ENCODE measurements around the gene RNF130. TPM values are rescaled to one million over a fixed set of nuclear protein-coding genes. Genes with fewer than 3 reads are reported as not detected.

Gene RNF130
- total RNA-seq, 1 donor from 2014 or later: 73.9 TPM

DNA sequence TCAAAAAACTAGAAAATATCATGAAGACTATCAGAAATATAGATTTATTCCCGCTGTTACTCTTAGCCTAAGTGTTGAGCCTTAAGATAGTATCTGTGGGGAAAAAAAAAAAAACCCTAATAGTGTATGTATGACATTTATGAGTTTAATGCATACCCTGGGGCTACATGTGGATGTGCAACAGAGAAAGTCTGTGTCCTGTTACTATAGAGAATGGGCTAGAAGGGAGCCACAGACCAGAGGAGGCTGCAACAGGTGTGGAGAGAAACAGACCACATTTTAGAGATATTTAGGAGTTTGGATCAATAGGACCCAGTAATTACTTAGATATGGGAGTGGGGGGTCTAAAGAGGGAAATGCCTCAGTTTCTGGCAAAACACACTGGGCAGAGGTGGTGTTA lies 15.4 kb downstream of the RNF130 start:
- DNase-seq (ENCODE audit: low spot score): no peak

- no peak for DNase-seq (ENCODE audit: low spot score)
Measured at GRCh38 chr5:180054226-180054625, 17.3 kb downstream of the RNF130 start.

GRCh38 chr5:180053061-180053602 lies 18.4 kb downstream of the RNF130 start:
- no peak for DNase-seq (ENCODE audit: low spot score)

DNA sequence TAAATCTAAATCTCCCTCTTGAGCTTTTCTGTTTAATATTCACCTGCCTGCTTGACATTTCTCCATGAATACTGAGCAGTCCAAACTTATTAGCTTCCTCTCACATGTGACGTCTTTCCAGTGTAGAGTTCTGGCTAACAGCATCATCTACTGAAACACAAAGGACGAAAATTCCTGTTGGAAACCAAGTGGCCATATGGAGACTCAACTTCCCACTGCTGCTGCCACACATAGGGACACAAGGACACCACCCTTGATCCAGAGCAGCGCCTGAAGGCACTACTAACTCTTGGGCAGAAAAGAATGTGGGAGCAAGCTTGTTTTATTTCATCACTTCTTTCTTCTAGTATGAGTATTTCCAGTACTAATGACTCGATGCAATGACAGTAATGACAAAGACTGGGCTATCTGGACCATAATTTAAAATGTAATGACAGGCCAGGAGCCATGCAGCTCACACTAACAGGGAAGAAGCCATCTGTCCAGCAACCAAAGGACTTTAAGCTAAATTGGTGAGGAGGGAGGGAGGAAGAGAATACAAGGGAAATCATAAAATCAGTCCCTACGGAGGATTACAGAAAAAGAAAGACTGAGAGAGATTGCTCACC lies 19.2 kb downstream of the RNF130 start:
- no peak for DNase-seq (ENCODE audit: low spot score)

GRCh38 chr5:180050121-180050940 lies 21.2 kb downstream of the RNF130 start:
- DNase-seq (ENCODE audit: low spot score): no peak

GRCh38 chr5:180049185-180049548 lies 22.4 kb downstream of the RNF130 start:
- DNase-seq (ENCODE audit: low spot score): no peak

DNA sequence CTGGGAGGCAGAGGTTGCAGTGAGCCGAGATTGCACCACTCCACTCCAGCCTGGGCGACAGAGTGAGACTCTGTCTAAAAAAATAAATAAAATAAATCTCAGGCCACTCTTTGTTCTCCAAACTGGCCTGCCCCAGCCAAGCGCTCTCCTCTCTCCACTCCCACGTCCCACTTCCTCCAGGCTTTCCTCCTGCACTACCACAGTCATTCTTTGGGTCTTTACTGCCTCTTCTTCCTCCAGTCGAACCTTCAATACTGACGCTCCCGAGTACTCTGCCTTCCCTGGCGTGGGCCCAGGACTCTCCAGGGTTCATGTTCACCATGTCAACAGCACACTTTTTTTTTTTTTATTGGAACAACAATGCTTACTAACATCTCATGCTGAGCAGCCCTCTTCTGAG lies 23.9 kb downstream of the RNF130 start:
- no peak for DNase-seq (ENCODE audit: low spot score)

GRCh38 chr5:180046656-180047055 lies 24.9 kb downstream of the RNF130 start:
- DNase-seq (ENCODE audit: low spot score): no peak

- no peak for DNase-seq (ENCODE audit: low spot score)
Measured at GRCh38 chr5:180045889-180046499, 25.6 kb downstream of the RNF130 start.

DNA sequence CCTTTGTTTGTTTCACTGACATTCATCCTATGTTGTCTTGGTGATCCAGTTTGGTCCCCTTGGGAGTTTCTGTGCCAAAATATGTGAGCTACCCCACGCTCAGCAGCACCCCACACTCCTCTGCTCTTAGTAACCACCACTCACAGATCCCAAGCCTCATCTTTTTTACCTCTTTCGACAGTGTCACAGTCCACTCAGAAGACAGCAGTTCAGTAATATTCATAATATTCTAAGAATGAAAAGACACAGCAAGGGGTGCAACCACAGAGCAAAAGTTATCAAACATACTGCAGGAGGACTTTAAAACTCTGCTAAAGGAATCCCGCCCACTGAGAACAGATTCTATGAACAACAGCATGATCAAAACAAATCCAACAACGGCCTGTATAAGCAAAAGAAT lies 28.2 kb downstream of the RNF130 start:
- no peak for DNase-seq (ENCODE audit: low spot score)

DNA sequence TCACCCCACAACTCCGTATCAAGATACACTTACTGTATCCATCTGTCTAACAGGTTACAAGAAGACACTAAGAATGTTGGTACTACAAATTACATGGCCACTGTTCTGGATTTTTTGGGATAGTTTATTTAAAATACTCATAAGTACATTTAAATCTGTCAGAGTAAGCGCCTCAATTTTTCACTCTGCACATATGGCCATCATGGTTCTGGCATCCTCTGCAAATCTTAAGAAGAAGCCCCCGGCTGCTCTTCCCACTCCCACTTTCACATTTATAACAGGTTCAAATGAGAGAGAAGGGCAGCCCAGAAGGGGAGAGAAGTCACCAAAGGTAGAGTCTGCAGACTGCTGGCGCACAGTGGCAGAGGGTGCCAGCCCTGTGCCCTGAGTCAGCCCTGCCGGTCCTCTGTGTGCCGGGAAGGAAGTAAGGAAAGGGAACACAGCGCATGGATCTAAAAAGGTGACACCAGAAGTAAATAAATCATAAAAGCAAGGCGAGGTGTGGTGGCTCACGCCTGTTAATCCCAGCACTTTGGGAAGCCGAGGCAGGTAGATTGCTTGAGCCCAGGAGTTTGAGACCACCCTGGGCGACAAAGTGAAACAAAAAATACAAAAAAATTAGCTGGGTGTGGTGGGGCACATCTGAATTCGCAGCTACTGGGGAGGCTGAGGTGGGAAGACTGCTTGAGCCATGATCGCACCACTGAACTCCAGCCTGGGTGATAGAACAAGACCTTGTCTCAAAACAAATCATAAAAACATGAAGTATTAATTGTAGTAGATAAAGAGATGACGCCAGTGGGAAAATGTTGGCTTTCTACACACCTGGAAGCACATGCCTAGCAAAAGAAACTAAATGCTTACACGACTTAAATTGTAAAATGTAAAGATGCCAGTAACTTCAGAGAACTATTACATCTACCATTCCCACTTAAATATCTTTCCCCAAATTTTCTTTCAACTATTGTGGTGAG lies 30.0 kb downstream of the RNF130 start:
- DNase-seq (ENCODE audit: low spot score): no peak

DNA sequence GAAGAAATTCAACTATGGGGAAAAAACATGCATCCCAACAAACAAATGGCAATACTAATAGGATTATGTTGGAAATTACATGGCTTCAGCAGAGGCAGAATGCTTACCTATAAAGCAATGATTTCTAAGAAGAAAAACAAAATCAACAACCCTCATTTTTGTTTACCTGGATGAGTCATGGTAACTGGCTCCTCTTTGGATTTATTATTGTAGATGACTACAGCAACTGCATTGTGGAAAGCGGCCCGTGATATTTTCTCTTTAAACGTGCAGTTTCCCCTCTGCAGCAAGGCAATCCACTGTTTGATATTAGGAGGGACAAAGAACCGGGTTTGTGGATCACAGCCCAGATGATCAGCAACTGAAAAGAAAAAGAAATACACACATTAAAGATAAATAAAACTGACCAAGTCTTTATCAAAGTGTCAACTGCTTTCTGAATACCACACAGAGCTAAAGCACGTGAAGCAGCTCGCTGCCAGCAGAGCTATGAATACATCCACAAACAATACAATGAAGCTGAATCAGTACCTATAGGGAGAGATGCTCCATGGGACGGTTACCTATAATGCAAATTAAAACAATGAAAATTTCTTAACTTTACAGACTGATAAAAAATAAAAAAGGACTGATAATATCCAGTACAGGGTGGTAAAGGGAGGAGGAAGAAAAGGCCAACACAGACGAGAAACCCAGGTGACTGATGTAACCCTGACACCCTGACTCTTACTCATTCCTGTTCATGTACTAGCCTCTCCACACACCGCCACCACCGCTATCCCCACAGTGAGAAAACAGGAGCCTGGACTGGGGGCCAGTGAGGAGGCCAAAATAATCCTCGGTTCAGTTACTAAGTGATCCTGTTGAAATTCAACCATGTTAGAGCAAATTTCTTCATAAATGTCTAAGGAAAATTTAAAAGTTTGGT lies 31.0 kb downstream of the RNF130 start:
- no peak for DNase-seq (ENCODE audit: low spot score)

- no peak for DNase-seq (ENCODE audit: low spot score)
Measured at GRCh38 chr5:180035206-180035931, 36.2 kb downstream of the RNF130 start.

DNA sequence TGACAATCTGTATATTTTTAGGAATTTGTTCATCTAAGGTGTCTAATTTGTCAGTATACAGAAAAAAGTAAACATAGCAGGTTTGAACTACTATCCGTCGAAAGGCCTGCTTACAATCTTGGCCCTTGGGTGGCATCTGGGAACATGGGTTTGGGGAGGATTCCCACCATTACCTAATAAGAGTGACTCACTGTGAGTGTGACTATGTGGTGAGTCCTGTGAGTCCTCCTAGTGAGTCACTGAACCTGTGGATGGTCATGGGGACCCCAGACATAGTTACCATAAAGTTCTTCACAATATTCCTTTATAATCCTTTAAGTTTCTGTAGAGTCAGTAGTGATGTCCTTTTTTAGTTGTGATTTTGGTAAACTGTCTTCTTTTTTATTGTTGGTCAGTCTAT lies 37.0 kb downstream of the RNF130 start:
- no peak for DNase-seq (ENCODE audit: low spot score)

- DNase-seq (ENCODE audit: low spot score): no peak
Measured at GRCh38 chr5:180027459-180028089, 44.0 kb downstream of the RNF130 start.

DNA sequence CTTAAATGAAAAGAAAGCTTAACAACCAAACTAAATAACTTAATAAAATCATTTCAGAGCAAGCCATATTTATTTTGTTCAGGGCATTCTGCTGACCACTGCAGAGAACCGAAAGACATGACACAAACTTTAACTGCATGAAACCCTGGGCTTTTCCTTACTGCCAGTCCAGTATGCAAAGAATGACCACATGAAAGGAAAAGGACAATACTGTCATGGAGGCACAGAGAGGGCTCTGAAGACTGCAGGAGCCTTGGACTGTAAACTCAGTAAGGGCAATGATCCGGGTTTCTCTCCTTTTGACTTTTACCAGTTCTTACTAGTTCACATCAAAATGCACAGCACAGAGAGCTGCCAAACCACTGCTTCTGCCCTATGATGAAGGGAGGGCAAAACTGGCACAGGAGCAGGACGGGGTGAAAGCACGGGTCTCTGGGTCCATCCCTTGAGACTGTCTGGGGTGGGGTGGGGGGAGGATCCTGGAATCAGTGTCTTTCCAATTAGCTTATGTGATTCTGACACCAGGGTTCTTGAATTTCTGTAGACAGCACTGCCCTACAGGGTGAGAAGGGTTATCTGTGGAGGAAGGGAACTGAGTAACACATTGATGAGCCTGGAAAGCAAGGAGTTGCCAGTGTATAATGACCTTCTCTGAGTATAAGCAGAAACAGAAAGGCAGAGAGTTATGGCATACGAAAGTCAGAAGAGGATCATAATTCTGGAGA lies 44.7 kb downstream of the RNF130 start:
- peak; percentile 21 for DNase-seq (ENCODE audit: low spot score)

DNA sequence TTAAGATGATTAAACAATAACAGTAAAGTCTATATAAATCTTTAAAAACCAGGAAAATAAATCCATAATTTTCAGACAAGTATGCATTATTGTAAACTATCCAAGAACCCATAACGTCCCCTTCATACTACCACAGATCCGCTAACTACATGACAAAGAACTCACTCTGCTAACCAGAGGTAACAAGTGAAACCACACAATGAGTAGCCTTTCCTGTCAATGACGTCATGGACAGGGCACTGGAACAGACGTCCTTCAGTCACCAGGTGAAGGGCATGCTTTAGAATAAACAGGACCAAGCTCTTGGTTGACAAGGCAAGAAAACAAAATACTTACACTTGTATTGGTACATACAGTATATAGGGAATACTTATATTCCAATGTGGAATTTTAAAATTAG lies 45.2 kb downstream of the RNF130 start:
- no peak for DNase-seq (ENCODE audit: low spot score)

DNA sequence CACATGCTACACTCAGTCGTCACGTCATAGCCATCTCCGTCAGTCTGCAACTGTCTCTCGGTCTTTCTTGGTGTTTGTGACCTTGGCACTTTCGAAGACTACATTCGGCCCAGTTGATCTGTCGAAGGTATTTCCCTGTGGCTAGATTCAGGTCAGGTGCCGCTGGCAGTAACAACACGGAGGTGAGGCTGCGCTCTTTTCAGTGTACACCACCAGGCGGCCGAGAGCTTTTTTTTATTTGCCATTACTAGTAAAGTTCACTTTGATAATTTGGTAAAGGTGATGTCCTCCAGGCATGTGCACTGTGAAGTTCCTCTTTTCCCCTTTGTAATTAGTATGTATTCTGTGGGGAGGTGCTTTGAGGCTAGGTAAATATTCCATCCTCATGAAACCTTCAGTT lies 49.7 kb downstream of the RNF130 start:
- DNase-seq (ENCODE audit: low spot score): no peak

GRCh38 chr5:180020176-180020575 lies 51.4 kb downstream of the RNF130 start:
- no peak for DNase-seq (ENCODE audit: low spot score)
